MCF 10A (cell line): ENCODE results near the gene MOXD1. TPM values are rescaled to one million over a fixed set of nuclear protein-coding genes. Genes with fewer than 3 reads are reported as not detected.

Experiments used
- BruUV-seq: library from RNA; stranded (reverse); fragments of 400-500 nt; replicated peaks from 2 replicates; lab custom pipeline; 2021; lab: Mats Ljungman, UMichigan
- CTCF ChIA-PET: fragments of 300-600 bp; sonication (Branson Sonifier 250); formaldehyde crosslinking; extraction: SDS; loops from one replicate; lab custom pipeline; 2021; ENCODE audit warnings: antibody characterized with exemption, inconsistent platforms; lab: Yijun Ruan, JAX
- POLR2A ChIA-PET: fragments of 300-600, 350-650 bp; sonication (Branson Sonifier 250); formaldehyde crosslinking; extraction: SDS; loops from one replicate; lab custom pipeline; 2020; ENCODE audit warnings: antibody characterized with exemption, inconsistent platforms; lab: Yijun Ruan, JAX
- DNase-seq: peaks from one replicate; pipeline ENCODE4 v3.0.0-alpha.2; 2018; ENCODE audit not compliant: unreplicated experiment
- H3K27ac Mint-ChIP-seq: one replicate; pipeline ENCODE4 v1.8.0; 2022; ENCODE audit warnings: mild to moderate bottlenecking, low read depth, mixed read lengths; ENCODE audit not compliant: unreplicated experiment
- H3K27me3 Mint-ChIP-seq: one replicate; pipeline ENCODE4 v1.8.0; 2022; ENCODE audit warnings: mixed read lengths; ENCODE audit not compliant: insufficient read depth, unreplicated experiment
- H3K36me3 Mint-ChIP-seq: one replicate; pipeline ENCODE4 v1.8.0; 2022; ENCODE audit warnings: mild to moderate bottlenecking, moderate library complexity, mixed read lengths; ENCODE audit not compliant: insufficient read depth, unreplicated experiment
- H3K4me1 Mint-ChIP-seq: one replicate; pipeline ENCODE4 v1.8.0; 2022; ENCODE audit warnings: mixed read lengths; ENCODE audit not compliant: insufficient read depth, unreplicated experiment
- H3K4me3 Mint-ChIP-seq: one replicate; pipeline ENCODE4 v1.8.0; 2022; ENCODE audit warnings: mild to moderate bottlenecking, moderate library complexity, mixed read lengths; ENCODE audit not compliant: unreplicated experiment
- H3K9me3 Mint-ChIP-seq: one replicate; pipeline ENCODE4 v1.8.0; 2022; ENCODE audit warnings: mixed read lengths; ENCODE audit not compliant: unreplicated experiment
- CTCF ChIP-seq: fragments of 200-600 bp; IDR thresholded peaks from one replicate; pipeline ENCODE4 v1.8.0; 2022; ENCODE audit warnings: antibody characterized with exemption, mild to moderate bottlenecking; ENCODE audit not compliant: unreplicated experiment
- intact Hi-C: fragments of 100-400 bp; cut with micrococcal nuclease; formaldehyde crosslinking; loops from 2 replicates; pipeline ENCODE4 v1.14.1; 2022
- total RNA-seq: library from RNA; stranded (reverse); gene quantifications from 2 replicates; pipeline ENCODE4 v1.2.3, GENCODE V29; 2022

Gene MOXD1
- total RNA-seq, 1 experiment from 2014 or later, result 0.09 TPM

- Mint-ChIP-seq H3K27me3 (no peaks in the 10 kb centered on the region), H3K4me3 (no peak overlapping the region), H3K36me3 (no peaks in the 10 kb centered on the region), H3K27ac (no peak overlapping the region), H3K9me3 (peaks cover 16% of the 10 kb centered on the region), H3K4me1 (peaks cover 29% of the 10 kb centered on the region)
- CTCF ChIA-PET, result interaction anchor here (0.5 to 2.9 kb wide), 7 partner anchors 13 to 1996 kb away, joined by 3 to 28 read pairs (median 4); no protein-coding TSS in a partner anchor
- BruUV-seq, result no TSS peak
- intact Hi-C loops, result loop anchor here (10.0 kb wide), 1 partner anchor 93 kb away; no protein-coding TSS in a partner anchor
- no peak for DNase-seq
- TF ChIP-seq CTCF, result no peak
- POLR2A ChIA-PET, result interaction anchor here (1.2 kb wide), 1 partner anchor 86 kb away, joined by 3 read pairs; no protein-coding TSS in a partner anchor
Observed at GRCh38 chr6:132392270-132392646, 9.0 kb downstream of the MOXD1 start.

- Mint-ChIP-seq H3K27me3 (no peaks in the 10 kb centered on the region), H3K4me1 (peaks cover 29% of the 10 kb centered on the region), H3K9me3 (peaks cover 16% of the 10 kb centered on the region), H3K36me3 (no peaks in the 10 kb centered on the region), H3K4me3 (no peak overlapping the region), H3K27ac (no peak overlapping the region)
- POLR2A ChIA-PET, result interaction anchor here (0.7 to 1.2 kb wide), 3 partner anchors 34 to 85 kb away, joined by 3 read pairs; no protein-coding TSS in a partner anchor
- peak; percentile 68 for DNase-seq
- CTCF ChIA-PET, result interaction anchor here (0.5 to 2.9 kb wide), 8 partner anchors 14 to 112 kb away, joined by 3 to 28 read pairs (median 4); no protein-coding TSS in a partner anchor
- no peak for TF ChIP-seq CTCF
- intact Hi-C loops, result loop anchor here (10.0 kb wide), 1 partner anchor 93 kb away; no protein-coding TSS in a partner anchor
- no TSS peak for BruUV-seq
Observed at GRCh38 chr6:132391391-132392269, 9.6 kb downstream of the MOXD1 start.

- no peak for TF ChIP-seq CTCF
- H3K4me3 Mint-ChIP-seq, result no peak overlapping the region
- POLR2A ChIA-PET, result no interaction called here
- DNase-seq, result no peak
- intact Hi-C loops, result loop anchor here (10.0 kb wide), 1 partner anchor 94 kb away; no protein-coding TSS in a partner anchor
- no TSS peak for BruUV-seq
- no peaks in the 10 kb centered on the region for H3K36me3 Mint-ChIP-seq
- H3K9me3 Mint-ChIP-seq, result peaks cover 15% of the 10 kb centered on the region
- H3K27me3 Mint-ChIP-seq, result no peaks in the 10 kb centered on the region
- peaks cover 29% of the 10 kb centered on the region for H3K4me1 Mint-ChIP-seq
- CTCF ChIA-PET, result interaction anchor here (1.1 kb wide), 2 partner anchors 89 to 111 kb away, joined by 3 to 8 read pairs; no protein-coding TSS in a partner anchor
- H3K27ac Mint-ChIP-seq, result no peak overlapping the region
Observed at GRCh38 chr6:132390451-132390850, 10.8 kb downstream of the MOXD1 start.

GRCh38 chr6:132390017-132390416, 11.3 kb downstream of the MOXD1 start:
- Mint-ChIP-seq H3K36me3 (no peaks in the 10 kb centered on the region), H3K27ac (no peak overlapping the region), H3K4me3 (no peak overlapping the region), H3K9me3 (peaks cover 11% of the 10 kb centered on the region), H3K4me1 (peaks cover 29% of the 10 kb centered on the region), H3K27me3 (no peaks in the 10 kb centered on the region)
- BruUV-seq, result no TSS peak
- DNase-seq, result no peak
- no peak for TF ChIP-seq CTCF
- intact Hi-C loops, result loop anchor here (10.0 kb wide), 1 partner anchor 95 kb away; no protein-coding TSS in a partner anchor
- CTCF ChIA-PET, result interaction anchor here (0.6 to 3.3 kb wide), 3 partner anchors 12 to 172 kb away, joined by 3 to 12 read pairs (median 5); no protein-coding TSS in a partner anchor
- POLR2A ChIA-PET, result interaction anchor here (0.7 kb wide), 1 partner anchor 59 kb away, joined by 4 read pairs; no protein-coding TSS in a partner anchor
